D341Med (cell line): Measurements from ENCODE around the gene KRTAP4-6.
"Not testable (repeated sequence)": the region's sequence is repeated elsewhere in the genome, so short reads cannot be mapped to it uniquely, and the experiment has no call there.

Experiments used
- DNase-seq: peaks from one replicate; pipeline ENCODE4 v3.0.0; 2012; ENCODE audit warnings: low spot score

Gene KRTAP4-6

GRCh38 chr17:41107941-41108450 is 32.3 kb downstream of the KRTAP4-6 start:
- no peak for DNase-seq

GRCh38 chr17:41105347-41105746 is 35.0 kb downstream of the KRTAP4-6 start, which contains the start of gene KRTAP4-9:
KRTAP4-9 (plus strand) TSS chr17:41105389; CDS start chr17:41105389, 0 bp downstream.
- not testable (repeated sequence) for DNase-seq

- not testable (repeated sequence) for DNase-seq
Measured at GRCh38 chr17:41104386-41105038, 35.8 kb downstream of the KRTAP4-6 start.

- no peak for DNase-seq
Measured at GRCh38 chr17:41103896-41104295, 36.4 kb downstream of the KRTAP4-6 start.

GRCh38 chr17:41101586-41102259 is 38.6 kb downstream of the KRTAP4-6 start, which contains the start of gene KRTAP4-16:
KRTAP4-16 (minus strand) TSS chr17:41102209; CDS start chr17:41102209, 0 bp downstream.
- DNase-seq, result no peak

GRCh38 chr17:41099682-41100480 is 40.5 kb downstream of the KRTAP4-6 start:
- not testable (repeated sequence) for DNase-seq

- no peak for DNase-seq
Measured at GRCh38 chr17:41098481-41098880, 41.9 kb downstream of the KRTAP4-6 start.

GRCh38 chr17:41098042-41098441 is 42.3 kb downstream of the KRTAP4-6 start, which contains the start of gene KRTAP4-8:
KRTAP4-8 (minus strand) TSS chr17:41098142; CDS start chr17:41098084, 58 bp downstream.
- no peak for DNase-seq

GRCh38 chr17:41096055-41096454 is 44.3 kb downstream of the KRTAP4-6 start:
- no peak for DNase-seq
